WTC11 (cell line): ENCODE results near the gene PDE6H.

Source experiments
- ATF1 ChIP-seq: sonication (generic); formaldehyde crosslinking; IDR thresholded peaks from 2 replicates; pipeline ENCODE4 v1.8.1; 2023; ENCODE audit warnings: mild to moderate bottlenecking, moderate library complexity, missing genetic modification reagents
- CTCF ChIP-seq: fragments of 200-600 bp; IDR thresholded peaks from 2 replicates; pipeline ENCODE4 v1.8.0; 2022; ENCODE audit warnings: antibody characterized with exemption
- E2F5 ChIP-seq: sonication (generic); formaldehyde crosslinking; IDR thresholded peaks from 2 replicates; pipeline ENCODE4 v1.8.1; 2022; ENCODE audit warnings: mild to moderate bottlenecking, moderate library complexity, missing genetic modification reagents
- KAT7 ChIP-seq: sonication (generic); formaldehyde crosslinking; IDR thresholded peaks from 2 replicates; pipeline ENCODE4 v1.8.1; 2023; ENCODE audit warnings: missing genetic modification reagents, mild to moderate bottlenecking, borderline replicate concordance
- SP1 ChIP-seq: sonication (generic); formaldehyde crosslinking; conservative IDR thresholded peaks from 2 replicates; pipeline ENCODE4 v1.8.1; 2022; ENCODE audit warnings: missing genetic modification reagents

DNA sequence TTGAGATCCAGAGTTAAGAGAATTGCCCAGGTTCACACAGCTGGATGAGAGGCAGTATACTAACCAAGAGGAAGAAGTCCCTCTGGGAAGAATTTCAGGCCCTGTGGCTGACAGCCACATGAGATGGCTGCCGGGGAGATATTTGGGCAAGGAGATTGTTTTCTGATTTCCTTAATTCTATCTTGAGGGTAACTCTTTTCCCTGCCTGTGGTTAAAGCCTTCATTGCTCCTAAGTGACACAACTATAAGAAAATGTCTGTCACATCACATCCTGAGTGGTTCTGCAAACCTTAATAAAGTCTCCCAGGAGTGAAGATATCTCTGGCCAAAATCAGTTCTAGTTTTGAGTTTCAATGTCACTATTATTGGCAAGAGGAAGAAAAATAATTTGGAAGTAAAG, 21.0 kb upstream of the PDE6H start:
- TF ChIP-seq E2F5: no peak
- TF ChIP-seq CTCF: no peak
- no peak for TF ChIP-seq KAT7
- TF ChIP-seq ATF1 (CRISPR knock-in tag): no peak
- TF ChIP-seq SP1 (CRISPR knock-in tag): no peak
